HG02973 (cell line): ENCODE results near the gene FDXACB1.

Experiments used
- ATAC-seq: cut with Tn5 transposase; IDR thresholded peaks from one replicate; pipeline ENCODE4 v1.9.1; 2021; ENCODE audit warnings: moderate library complexity; ENCODE audit not compliant: unreplicated experiment

Gene FDXACB1, protein sequence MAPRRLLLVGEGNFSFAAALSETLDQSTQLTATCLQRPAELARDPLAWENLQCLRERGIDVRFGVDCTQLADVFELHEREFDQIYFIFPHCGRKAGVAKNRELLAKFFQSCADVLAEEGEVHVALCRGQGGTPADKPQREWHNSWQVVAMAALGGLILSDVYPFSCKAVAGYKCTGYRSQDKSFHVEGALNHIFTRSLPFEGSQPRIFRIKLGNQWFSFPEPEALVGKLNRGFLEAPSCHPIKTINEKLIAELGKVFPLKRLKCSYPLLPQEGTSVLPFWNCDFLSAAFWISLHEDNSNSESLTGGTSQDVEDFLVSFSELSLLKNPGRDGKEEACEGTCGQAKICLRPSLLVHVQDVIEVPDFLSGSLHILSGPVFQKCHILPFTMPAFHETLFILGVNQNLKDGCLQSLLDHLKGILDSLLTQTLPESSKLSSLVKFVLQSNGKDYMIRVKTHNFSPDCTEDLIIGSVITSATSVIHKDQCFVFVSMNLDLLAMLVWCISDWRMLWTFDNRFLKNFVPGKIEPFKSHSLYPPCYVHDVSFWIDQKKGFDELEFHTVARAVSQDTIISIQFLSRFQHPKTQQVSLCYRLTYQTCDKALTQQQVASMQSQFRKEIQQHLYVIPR

DNA sequence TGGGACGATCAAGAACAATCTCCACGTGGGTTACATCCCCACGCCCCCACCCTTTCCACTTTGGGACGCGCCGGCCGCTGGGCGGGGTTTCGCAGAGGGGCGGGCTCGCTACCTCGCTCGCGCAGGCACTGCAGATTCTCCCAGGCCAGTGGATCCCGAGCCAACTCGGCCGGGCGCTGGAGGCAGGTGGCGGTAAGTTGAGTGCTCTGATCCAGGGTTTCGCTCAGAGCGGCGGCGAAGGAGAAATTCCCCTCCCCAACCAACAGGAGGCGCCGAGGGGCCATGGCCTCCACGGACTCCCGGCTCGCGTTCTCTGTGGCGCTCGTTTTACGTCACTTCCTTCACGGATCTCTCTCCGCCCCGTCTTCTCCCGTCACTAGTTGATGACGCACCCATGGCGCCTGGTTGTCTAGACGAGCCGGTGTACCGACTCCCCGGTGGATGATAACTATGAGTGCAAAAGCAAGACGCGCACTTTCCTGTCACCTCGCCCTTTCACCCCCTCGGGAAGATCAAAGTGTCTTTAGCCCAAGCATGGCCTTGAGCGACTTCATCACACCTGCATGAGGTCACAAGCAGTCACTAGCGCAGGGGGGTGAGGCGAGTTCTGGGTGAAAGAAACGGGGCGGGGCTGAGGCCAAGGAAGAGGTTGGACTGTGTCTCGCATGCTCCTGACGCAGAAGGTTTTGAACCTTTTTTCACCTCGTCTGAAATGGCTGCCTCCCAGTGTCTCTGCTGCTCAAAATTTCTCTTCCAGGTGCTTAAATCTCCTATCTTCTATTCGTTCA lies at the start of gene FDXACB1, which contains the start of gene CFAP68:
FDXACB1 (minus strand) TSS at position 317 of the 788 bp plus-strand sequence; CDS start at position 284, 33 bp downstream.
CFAP68 (plus strand) TSS at position 693 of the 788 bp plus-strand sequence; CDS start at position 713, 20 bp downstream.
- peak; percentile 84 for ATAC-seq

DNA sequence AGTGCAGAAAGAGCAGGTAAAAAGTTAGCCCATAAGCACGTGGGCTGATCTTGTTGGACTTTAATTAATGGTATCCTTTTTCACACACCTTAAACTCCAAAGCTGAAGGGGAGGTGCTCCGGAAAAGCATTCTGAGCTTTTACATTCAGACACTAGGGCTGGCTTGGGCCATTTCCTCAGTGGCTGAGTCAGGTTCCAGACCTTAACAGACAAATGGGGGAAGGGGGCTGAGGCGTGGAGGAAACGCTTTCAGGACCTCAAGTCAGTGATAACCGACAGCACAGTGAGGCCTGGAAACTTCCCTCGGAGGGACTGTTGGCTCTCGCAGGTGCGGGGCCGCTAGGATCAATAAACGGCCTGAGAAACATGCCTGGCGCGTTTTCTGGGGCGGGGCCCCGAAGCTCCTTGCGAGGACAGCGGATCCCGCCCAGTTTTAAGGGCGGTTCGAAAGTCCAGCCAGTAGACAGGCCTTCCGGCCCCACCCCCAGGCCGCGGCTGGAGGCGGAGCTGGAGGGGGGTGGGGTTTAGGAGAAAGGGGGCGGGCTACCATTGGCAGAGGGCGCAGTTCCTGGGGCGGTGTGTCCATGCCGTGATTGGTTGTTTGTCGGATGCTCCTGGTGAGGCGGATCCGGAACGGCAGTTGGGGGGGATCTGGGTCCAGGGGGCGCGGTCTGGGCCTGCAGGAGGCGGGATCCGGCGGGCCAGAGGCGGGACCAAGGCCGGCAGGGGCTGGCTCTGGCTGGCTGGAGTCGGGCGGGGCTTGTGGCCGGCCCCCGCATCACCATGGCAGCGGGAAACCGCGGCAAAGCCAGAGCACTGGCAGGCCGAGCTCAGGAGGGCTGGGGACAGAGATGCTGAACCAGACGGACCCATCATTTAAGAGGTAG lies 47.8 kb upstream of the FDXACB1 start:
- ATAC-seq, result peak; percentile 87

GRCh38 chr11:111925953-111926352 lies 47.0 kb upstream of the FDXACB1 start:
- ATAC-seq, result no peak

DNA sequence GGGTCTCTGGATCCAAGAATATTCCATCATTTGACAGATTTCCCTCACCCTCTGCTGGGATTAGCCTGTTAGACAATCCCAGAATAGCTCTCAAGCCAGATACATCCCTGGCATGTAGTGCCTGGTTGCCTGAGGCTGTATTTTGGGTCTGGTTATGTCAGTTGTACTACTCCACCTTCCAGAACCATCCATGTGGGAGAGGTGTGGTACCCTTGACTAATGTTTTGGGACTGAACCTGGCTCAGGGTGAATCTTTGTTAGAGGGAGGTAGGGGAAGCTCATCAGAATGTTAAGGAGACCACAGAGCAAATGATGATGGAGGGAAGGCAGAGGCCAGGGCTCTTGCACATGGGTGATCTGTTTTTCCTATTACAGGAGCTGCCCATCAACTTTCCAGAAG lies 45.0 kb upstream of the FDXACB1 start:
- ATAC-seq, result no peak

DNA sequence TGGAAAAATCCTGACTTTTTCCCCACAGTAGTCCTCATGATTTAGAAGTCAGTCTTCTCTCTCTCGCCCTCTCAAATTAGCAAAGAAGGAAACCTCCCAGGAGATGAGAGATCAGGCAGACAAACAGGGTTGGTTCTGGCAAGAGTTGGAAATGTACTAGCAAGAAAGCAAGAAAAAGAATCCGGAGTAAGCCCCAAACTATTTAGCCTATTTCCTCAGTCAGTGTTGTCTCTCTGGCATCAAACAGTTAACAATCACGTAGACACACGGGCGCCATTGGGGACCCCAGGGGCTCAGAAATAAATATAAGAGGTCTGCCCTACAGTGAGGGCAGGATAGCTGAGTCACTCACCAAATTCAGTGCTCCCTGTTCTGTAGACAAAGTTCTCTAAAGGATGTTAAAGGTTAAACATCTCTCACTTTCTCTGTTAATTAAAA lies 44.4 kb upstream of the FDXACB1 start:
- ATAC-seq, result no peak

- ATAC-seq, result no peak
Measured at GRCh38 chr11:111922803-111923202, 43.8 kb upstream of the FDXACB1 start.

GRCh38 chr11:111921541-111922230 lies 42.7 kb upstream of the FDXACB1 start:
- ATAC-seq, result no peak

DNA sequence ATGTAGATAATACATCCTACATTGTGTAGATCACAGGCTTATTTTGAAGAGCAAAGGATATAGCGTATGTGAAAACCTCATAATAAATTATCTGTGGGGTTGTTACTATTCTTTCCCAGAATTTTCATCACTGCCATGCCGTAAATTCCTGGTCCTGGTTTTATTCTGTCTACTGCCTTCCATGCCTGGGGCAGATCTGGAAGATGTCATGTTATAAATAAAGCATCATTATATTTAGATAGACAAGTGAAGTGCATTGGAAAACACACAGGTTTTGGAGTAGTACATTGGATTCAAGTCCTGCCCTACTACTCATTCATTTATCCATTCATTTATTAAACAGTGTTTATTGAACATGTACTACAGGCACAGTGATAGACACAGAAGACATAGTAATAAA lies 41.9 kb upstream of the FDXACB1 start:
- ATAC-seq, result no peak

- no peak for ATAC-seq
Measured at GRCh38 chr11:111918390-111919256, 39.7 kb upstream of the FDXACB1 start, which contains the start of gene C11orf52. Gene C11orf52, plus strand, starts transcription at chr11:111918913. Its CDS starts 60 bp downstream, at chr11:111918973.

DNA sequence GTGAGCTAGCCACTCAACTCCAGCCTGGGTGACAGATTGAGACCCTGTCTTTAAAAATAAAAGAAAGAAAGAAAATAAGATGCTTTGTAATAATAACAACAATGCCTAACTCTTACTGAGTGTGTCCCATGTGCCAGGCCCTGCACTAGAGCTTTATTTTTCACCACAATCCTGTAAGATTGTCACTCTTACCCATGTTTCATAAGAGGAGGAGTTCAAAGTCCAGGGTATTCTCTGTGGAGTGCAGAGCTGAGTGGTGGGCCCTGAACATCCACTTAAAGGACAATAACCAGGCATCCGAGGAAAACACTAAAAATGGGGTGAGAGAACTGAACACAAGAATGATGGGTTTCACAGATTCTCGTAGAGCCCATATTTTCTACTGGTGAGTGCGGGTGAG lies 38.8 kb upstream of the FDXACB1 start:
- no peak for ATAC-seq

- no peak for ATAC-seq
Measured at GRCh38 chr11:111917312-111917711, 38.3 kb upstream of the FDXACB1 start.

DNA sequence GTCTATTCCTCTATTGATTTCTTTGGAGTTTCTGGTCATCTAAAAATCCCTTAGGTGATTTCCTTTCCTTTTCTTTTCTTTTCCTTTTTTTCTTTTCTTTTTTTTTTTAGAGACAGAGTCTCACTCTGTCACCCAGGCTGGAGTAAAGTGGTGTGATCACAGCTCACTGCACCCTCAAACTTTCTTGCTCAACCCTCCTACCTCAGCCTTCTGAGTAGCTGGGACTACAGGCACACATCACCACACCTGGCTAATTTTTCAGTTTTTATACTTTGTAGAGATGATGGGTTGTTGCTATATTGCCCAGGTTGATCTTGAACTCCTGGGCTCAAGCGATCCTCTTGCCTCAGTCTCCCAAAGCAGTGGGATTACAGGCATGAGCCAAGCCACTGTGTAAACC lies 37.8 kb upstream of the FDXACB1 start:
- ATAC-seq, result no peak

GRCh38 chr11:111913997-111914396 lies 35.0 kb upstream of the FDXACB1 start:
- ATAC-seq, result no peak

GRCh38 chr11:111913031-111913861 lies 34.3 kb upstream of the FDXACB1 start:
- no peak for ATAC-seq

- no peak for ATAC-seq
Measured at GRCh38 chr11:111912535-111912934, 33.6 kb upstream of the FDXACB1 start, which contains the start of gene HSPB2. Gene HSPB2, plus strand, starts transcription at chr11:111912734. Its CDS starts 96 bp downstream, at chr11:111912830.

GRCh38 chr11:111911563-111912401 lies 32.8 kb upstream of the FDXACB1 start, which contains the start of gene CRYAB:
Gene CRYAB, minus strand, starts transcription at chr11:111911770. Its CDS starts 46 bp downstream, at chr11:111911724.
- no peak for ATAC-seq
